ENCODE results near the gene DGKK.
"Not testable (repeated sequence)": the region's sequence is repeated elsewhere in the genome, so short reads cannot be mapped to it uniquely, and the experiment has no call there.

DGKK gene

DNA sequence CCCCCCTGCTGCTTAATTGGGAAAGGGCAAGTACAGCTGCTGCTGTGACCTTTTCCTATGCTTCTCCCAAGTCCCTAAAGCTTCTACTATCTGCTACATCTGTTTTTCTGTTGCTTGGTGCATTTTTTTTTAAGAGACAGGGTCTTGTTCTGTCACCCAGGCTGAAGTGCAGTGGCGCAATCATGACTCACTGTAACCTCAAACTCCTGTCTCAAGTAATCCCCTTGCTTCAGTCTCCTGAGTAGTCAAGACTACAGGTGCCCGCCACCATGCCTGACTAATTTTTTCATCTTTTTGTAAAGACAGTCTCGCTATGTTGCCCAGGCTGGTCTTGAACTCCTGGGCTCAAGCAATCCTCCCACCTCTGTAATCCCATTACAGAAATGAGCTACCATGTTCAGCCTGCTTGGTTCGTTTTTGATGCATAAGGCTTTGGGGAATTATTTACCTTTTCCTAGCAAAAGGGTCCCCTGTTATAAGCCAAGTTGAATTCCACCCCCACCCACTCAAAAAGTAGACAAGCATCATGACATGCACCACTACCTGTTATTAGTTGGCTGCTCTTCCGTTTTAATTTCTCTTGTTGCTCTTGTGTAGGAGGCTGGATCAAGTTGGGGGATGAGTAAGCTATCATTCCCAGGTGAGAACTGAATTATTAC, 39.6 kb downstream of the DGKK start:
- DNase-seq: no peak

- no peak for DNase-seq
These were observed 42.5 kb downstream of the DGKK start for GRCh38 chrX:50428174-50428573.

- DNase-seq: no peak
These were observed 62.6 kb downstream of the DGKK start for GRCh38 chrX:50407976-50408375.

- DNase-seq: no peak
These were observed 66.7 kb downstream of the DGKK start for GRCh38 chrX:50403903-50404302.

- DNase-seq: no peak
These were observed 67.7 kb downstream of the DGKK start for GRCh38 chrX:50402886-50403285.

GRCh38 chrX:50393902-50394301, 76.7 kb downstream of the DGKK start:
- DNase-seq: no peak

GRCh38 chrX:50386520-50386919, 84.1 kb downstream of the DGKK start:
- no peak for DNase-seq

GRCh38 chrX:50381729-50382415, 88.8 kb downstream of the DGKK start:
- no peak for DNase-seq

DNA sequence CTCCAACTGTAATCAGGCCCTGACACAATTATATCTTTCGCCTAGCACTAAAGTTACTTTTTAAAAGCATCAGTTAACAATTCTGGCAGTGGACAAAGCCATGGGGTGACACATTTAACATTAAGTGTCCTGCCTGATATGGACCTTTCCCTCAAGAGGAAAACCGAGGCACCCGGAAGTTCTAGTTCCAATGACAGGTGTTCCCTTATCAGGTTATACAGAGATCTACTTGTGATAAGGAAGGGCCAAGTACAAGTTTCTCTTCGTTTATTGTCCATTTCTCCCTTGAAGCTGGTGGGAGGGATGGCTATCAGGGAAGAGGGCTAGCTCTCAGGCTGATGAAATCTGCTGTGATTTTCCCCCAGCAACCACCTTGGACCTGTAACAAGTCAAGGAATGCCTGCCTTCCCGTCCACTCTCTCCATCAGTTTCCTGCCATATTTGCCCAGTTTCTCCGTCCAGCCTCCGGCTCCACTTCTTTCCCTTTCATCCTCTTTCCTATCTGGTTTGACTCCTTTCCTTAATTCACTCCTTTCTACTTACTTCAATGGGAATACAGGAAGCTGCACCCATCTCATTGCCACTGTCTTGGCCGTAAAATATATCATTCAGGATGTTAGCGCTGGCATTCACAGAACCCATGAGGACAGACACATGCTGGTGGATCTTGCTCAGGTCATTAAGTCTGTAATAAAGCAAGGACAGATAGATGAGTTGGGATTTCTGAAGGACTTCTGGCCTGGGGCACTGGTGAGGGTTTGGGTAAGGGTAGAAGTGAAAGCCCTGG, 95.0 kb downstream of the DGKK start:
- DNase-seq: no peak

- DNase-seq: no peak
These were observed 97.7 kb downstream of the DGKK start for GRCh38 chrX:50372966-50373365.

GRCh38 chrX:50343917-50344316, 126.7 kb downstream of the DGKK start:
- DNase-seq: no peak

GRCh38 chrX:50333308-50333707, 137.3 kb downstream of the DGKK start:
- DNase-seq: no peak

- DNase-seq: not testable (repeated sequence)
These were observed 138.0 kb downstream of the DGKK start for GRCh38 chrX:50332668-50333067.

DNA sequence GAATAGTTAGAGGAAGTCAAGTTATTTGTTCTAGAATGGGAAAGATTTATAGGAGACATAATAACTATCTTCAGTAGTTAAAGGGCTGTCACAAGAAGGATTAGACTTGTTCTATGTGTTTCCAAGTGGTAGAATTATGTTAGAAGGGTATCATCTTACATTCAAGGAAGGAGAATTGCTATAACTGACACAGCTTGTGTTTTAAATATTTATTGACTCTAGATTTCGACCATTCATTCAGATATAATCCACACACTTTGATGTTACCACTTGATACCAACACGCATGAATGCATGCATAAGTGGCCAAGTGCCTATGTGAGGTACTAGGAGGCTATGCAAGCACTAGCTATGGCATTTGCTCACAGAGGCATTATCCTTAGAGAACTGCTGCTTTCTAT, 143.4 kb downstream of the DGKK start:
- no peak for DNase-seq

Measured in hematopoietic multipotent progenitor cell treated with erythropoietin and hydrocortisone succinate and interleukin-3 and kit ligand, for 8 days (in vitro differentiated cells).